WTC11 (cell line): ENCODE results near the gene MTUS2.

Experiments used
- ATF1 ChIP-seq: sonication (generic); formaldehyde crosslinking; IDR thresholded peaks from 2 replicates; pipeline ENCODE4 v1.8.1; 2023; ENCODE audit warnings: mild to moderate bottlenecking, moderate library complexity, missing genetic modification reagents
- TF ChIP-seq, protein P1 (sequence below): fragments of 200-600 bp; IDR thresholded peaks from 2 replicates; pipeline ENCODE4 v1.8.0; 2022; ENCODE audit warnings: antibody characterized with exemption

DNA sequence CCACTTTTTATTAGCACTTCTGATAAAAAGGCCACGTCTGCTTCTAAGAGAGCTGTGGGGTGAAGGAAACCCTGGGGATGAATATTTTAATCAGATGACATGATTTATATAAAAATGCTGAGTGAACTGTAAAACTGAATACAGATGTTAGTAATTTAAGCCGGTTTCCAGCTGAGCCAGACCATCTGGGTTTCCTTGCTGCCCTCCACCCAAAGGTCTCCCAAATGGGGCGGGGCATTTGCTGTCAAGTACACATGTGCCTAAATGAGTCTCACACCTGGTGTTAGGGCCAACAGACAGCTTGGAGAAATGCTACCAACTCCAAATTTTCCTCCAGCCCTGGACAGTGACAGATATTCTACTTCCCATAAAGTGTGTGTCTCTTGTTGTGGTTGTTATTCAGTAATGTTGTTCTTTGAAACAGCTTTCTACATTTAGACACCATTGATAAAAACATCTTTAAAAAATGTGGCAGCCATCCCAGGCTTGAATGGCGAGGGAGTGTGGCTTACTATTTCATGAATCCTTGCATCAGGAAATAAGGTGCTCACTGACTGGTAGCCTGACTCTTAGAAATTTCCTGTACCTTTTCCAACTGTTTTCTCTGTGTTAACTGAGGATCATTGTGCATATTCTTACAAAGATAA is 350.4 kb downstream of the MTUS2 start:
- TF ChIP-seq, protein P1, sequence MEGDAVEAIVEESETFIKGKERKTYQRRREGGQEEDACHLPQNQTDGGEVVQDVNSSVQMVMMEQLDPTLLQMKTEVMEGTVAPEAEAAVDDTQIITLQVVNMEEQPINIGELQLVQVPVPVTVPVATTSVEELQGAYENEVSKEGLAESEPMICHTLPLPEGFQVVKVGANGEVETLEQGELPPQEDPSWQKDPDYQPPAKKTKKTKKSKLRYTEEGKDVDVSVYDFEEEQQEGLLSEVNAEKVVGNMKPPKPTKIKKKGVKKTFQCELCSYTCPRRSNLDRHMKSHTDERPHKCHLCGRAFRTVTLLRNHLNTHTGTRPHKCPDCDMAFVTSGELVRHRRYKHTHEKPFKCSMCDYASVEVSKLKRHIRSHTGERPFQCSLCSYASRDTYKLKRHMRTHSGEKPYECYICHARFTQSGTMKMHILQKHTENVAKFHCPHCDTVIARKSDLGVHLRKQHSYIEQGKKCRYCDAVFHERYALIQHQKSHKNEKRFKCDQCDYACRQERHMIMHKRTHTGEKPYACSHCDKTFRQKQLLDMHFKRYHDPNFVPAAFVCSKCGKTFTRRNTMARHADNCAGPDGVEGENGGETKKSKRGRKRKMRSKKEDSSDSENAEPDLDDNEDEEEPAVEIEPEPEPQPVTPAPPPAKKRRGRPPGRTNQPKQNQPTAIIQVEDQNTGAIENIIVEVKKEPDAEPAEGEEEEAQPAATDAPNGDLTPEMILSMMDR: no peak
- no peak for TF ChIP-seq ATF1 (CRISPR knock-in tag)
